SK-N-DZ (cell line): ENCODE measurements around the gene ELN.

ENCODE experiments used
- DNase-seq: peaks from one replicate; pipeline ENCODE4 v3.0.0-alpha.2; 2015; ENCODE audit warnings: low spot score

The ELN gene

GRCh38 chr7:74061840-74062539 is 34.0 kb downstream of the ELN start:
- peak; percentile 56 for DNase-seq

DNA sequence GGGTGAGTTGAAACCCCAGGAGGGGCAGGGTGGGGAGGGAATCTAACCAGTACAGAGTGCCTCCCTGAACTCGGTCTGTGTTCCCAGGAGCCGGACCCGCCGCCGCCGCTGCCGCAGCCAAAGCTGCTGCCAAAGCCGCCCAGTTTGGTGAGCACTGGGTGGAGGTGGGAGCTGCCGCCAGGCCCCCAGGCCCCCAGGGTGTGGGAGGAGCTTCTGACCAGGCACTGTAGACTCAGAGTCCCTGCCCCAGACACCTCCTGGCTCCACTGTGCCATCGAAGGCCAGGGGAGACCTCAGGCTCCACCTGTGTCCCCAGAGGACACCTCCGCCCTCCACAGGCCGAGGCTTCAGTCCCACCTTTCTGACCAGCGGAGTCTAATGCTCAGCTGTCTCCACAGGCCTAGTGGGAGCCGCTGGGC is 35.3 kb downstream of the ELN start:
- no peak for DNase-seq

DNA sequence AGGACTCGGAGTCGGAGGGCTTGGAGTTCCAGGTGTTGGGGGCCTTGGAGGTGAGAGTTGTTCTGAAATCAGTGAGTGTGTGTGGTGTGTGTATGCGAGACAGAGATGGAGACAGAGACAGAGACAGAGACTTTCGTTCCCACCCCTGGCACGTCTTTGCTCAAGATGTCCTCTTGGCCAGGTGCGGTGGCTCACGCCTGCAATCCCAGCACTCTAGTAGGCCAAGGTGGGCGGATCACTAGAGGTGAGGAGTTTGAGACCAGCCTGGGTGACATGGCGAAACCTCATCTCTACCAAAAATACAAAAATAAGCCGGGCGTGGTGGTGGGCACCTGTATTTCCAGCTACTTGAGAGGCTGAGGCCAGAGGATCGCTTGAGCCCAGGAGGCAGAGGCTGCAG is 35.7 kb downstream of the ELN start:
- DNase-seq = no peak

- DNase-seq = no peak
Observed at GRCh38 chr7:74064696-74065095, 36.7 kb downstream of the ELN start.

DNA sequence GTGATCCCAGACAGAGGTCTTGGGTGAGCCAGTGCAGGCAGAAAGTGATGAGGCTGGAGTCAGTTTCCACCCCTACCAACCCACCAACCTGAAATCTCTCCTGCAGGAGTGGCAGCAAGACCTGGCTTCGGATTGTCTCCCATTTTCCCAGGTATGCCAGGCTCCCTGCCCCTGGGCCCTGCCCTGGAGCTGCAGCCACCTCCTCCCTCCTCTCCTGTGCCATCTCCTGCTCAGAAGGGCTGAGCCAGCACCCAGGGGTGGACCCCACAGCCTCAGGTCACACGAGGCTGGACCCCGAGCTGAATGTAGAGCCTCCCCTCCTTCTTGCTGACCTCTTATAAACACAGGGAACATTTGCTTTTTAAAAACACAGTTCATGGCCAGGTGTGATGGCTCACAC is 38.7 kb downstream of the ELN start:
- no peak for DNase-seq

DNA sequence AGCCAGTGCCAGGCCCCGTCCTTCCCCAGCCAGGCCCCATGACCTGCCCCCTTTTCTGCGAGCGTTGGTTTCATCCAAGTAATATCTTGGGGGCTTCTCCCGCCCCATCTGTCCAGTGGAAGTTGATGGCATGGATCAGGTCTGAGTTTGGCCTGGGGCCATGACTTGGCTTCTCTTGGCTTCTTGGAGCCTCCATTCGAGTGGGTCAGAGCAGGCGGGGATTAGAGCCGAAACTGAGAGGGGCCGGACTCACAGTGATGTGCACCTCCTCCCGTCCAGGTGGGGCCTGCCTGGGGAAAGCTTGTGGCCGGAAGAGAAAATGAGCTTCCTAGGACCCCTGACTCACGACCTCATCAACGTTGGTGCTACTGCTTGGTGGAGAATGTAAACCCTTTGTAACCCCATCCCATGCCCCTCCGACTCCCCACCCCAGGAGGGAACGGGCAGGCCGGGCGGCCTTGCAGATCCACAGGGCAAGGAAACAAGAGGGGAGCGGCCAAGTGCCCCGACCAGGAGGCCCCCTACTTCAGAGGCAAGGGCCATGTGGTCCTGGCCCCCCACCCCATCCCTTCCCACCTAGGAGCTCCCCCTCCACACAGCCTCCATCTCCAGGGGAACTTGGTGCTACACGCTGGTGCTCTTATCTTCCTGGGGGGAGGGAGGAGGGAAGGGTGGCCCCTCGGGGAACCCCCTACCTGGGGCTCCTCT is 40.6 kb downstream of the ELN start:
- DNase-seq = no peak

DNA sequence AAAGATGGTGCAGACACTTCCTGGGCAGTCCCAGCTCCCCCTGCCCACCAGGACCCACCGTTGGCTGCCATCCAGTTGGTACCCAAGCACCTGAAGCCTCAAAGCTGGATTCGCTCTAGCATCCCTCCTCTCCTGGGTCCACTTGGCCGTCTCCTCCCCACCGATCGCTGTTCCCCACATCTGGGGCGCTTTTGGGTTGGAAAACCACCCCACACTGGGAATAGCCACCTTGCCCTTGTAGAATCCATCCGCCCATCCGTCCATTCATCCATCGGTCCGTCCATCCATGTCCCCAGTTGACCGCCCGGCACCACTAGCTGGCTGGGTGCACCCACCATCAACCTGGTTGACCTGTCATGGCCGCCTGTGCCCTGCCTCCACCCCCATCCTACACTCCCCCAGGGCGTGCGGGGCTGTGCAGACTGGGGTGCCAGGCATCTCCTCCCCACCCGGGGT is 41.1 kb downstream of the ELN start:
- no peak for DNase-seq

GRCh38 chr7:74069790-74070618 is 42.0 kb downstream of the ELN start:
- DNase-seq = no peak

- no peak for DNase-seq
Observed at GRCh38 chr7:74070619-74070921, 42.6 kb downstream of the ELN start.

DNA sequence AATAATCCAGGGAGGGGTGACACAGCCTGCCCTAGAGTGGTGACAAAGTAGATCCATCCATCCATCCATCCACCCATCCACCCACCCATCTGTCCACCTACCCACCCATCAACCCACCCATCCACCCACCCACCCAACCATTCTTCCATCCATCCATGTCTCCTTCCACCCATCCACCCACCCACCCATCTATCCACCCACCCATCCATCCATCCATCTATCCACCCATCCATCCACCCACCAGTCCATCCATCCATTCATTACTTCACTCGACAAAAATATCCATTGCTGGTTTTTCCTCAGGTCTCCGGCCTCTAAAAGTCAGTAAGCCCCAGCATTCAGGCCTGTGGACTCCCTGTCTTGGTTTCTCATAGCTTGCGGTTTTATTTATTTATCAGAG is 43.1 kb downstream of the ELN start:
- no peak for DNase-seq

- DNase-seq = no peak
Observed at GRCh38 chr7:74074770-74075169, 46.8 kb downstream of the ELN start.

DNA sequence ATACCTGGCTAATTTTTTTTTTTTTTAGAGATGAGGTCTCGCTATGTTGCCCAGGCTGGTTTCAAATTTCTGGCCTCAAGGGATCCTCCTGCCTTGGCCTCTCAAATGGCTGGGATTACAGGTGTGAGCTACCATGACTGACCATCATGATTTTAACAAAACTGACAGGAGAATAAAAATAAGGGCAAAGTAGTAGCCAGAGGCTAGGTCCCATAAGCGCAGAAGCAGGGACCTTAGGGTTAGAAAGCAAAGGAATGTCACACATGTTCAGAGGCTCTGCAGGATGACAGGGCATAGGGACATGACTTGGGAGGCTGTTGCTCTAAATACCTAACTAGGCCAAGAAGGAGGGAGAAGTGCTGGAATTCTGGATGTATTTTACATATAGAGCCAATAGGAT is 50.5 kb downstream of the ELN start:
- no peak for DNase-seq

DNA sequence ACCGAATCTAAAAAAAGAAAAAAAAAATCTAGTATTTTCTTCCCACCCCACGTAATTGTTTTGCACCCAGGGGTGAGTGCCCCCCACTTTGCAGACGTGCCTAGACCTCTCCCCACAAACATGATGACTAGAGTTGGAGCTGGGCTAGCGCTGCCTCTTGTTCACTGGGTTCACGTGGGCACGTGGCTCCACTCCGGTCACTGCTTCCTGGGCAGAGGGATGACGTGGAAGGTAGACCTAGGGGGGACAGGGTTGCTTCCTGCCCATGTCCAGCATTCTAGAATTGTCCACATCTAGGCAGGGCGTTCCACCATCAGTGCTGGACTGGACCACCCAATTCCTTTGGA is 54.8 kb downstream of the ELN start:
- DNase-seq = no peak

DNA sequence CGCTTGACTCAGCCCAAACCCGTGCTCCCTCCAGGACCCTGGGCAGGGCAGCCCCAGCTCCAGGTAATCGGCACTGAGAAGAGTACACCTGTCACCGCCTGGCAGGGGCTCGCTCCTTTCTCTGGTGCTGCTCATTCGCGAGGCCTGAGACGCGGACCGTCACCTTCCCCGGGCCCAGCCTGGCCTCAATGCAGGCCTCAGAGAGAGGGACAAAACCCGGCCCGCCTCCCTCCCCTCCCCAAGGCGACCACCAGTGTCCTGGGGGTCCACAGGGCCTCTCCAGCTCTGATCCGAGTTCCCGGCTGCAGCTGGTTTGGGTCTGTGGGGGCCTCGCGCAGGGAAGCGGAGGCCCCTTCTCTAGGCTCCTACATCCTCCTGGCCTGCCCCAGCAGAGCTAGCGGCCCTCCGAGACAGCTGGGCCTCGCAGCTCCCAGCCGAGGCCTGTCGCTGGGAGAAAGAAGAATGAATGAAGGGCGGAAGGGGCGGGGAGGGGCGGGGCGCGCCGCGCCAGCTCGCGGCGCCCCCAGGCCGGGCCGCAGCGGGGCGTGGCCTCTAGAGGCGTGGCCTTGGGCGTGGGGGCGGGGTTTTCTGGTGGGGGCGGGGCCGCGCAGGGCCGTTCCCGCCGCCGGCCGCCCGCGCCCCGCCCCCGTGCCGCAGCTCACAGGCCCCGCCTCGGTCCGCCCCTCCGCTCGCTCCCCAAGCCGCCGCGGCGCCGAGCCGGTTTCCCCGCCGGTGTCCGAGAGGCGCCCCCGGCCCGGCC is 55.3 kb downstream of the ELN start, which contains the start of gene LIMK1:
TSS of gene LIMK1 (plus strand) at position 688 of the 760 bp plus-strand sequence. CDS start 187 bp downstream, outside the sequence.
- peak; percentile 81 for DNase-seq

DNA sequence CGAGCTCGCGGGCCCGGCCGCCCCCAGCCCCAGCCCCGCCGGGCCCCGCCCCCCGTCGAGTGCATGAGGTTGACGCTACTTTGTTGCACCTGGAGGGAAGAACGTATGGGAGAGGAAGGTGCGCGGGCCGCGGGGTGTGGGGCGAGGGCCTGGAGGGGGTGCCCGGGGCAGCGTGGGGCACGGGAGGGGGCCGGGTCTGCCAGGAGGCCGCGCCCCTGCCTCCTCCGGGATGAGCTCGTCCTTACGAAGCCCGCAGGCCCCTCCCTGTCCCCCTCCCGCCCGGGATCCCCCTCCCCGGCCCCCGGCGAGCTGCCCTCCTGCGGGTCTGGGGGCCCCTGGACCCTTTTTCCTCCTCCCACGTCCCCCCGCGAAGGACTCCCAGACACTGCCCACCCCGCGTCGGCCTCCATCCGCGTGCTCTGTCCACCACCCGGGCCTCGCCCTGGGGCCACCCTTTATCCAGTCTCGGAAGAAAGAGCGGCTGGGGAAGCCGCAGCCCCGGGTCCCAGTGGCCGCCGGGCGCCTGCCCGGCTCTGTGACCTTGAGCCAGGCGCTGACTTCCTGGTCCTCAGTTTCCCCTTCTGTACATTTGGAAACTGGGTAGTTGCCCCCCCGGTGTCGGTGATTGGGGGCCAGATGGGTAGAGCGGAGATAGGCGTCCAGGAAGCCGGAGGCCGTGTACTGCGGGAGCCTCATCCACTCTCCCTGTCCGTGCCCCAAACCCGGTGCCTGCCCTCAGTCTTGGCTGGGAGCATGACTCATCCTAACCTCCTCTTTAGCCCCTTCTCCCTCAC is 56.2 kb downstream of the ELN start:
- no peak for DNase-seq

DNA sequence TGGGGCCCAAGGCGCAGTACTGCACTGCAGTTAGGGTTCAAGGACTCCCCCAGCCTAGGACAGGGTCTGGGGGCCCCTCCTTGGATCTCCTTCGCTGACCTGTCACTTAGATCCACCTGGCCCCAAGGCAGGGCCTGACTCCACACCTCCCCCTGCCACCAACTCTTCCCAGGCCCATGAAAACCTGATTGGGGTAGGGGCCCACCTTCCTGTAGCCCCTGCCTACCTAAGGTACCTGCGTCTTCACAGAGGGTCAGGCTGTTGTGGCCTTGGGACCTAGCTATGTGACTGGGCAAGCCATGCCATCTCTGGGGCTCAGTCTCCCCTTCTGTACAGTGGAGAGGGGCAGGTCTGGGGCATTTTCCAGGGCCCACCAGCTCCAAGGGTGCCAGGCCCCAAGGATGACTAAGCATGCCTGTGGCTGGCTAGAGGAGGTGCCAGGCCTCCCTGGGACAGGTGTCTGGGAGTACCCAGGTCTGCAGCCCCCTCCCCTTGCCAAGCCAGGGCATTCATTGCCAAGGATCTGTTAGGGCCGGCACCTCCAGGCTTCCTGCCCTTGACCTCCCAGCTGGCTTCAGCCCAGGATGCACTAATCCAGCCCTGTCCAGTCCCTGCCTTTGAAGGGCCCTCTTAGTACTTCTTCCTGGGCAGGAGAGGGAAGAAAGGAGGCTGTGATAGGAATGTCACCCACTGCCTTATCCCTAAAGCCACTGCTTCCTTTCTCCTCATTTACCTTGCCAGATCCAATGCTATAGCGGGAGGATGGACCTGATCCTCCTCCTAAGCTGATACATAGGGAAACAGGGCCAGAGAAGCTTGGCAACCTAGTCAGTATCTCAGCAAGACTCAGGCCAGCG is 57.0 kb downstream of the ELN start:
- DNase-seq = no peak

DNA sequence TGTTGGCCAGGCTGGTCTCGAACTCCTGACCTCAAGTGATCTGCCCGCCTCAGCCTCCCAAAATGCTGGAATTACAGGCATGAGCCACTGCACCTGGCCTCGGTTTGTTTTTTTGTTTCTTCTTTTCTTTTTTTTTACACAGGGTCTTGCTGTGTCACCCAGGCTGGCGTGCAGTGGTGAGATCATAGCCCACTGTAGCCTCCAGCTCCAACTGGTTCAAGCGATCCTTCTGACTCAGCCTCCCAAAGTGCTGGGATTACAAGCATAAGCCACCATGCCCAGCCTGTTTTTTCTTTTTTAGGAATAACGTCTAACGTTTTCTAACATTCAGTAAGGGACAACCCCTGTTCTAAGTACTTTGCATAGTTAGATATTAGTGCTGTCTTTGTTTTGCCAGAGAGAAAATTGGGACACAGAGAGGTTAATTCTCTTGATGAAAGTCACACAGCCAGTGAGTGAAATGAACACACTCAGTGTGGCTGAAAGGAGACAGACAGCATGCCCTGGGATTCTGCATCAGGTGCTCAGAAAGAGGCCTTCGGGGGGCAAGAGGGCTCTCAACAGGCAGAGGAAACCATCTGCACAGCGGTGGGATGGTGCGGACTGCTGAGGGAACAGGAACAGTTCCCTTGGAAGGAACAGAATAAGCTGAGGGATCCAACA is 59.9 kb downstream of the ELN start:
- DNase-seq = no peak

- DNase-seq = peak; percentile 81
Observed at GRCh38 chr7:74092321-74092963, 64.5 kb downstream of the ELN start.

DNA sequence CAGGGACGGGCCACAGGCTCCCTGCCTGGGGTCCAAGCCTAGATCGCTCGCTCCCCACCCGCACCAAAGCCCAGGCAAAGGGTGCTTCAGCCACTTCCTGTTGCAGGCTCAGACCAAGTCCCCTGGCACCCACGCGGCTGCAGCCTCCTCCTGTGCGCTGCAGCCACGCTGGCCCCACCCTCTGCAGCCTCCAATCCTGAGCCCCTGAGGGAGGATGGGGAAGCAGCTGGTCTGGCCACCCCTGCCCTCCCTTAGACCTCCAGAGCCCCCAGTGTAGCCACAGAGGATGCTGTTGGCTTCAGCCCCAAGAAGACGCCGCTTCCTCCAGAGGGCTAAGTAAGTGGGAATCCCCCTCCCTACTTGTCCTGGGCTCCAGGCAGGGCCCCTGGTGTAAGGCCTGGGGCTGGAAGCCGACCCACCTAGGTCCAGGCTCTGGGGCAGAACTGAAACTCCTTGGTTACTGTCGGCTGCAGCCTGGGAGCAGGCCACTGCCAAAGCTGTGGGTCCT is 65.0 kb downstream of the ELN start:
- DNase-seq = peak; percentile 35
